IPS-18c (cell line): ENCODE data around the gene ELOVL6.

Source experiments
- H3K4me3 ChIP-seq: 2 replicates; pipeline ENCODE4 v1.7.0; 2013; ENCODE audit warnings: low read depth, mild to moderate bottlenecking, low read length, moderate library complexity; ENCODE audit not compliant: insufficient read depth
- H3K9me3 ChIP-seq: one replicate; pipeline ENCODE4 v1.6.1; 2013; ENCODE audit warnings: mild to moderate bottlenecking, low read length, moderate library complexity; ENCODE audit not compliant: control insufficient read depth, insufficient read depth

Gene ELOVL6

DNA sequence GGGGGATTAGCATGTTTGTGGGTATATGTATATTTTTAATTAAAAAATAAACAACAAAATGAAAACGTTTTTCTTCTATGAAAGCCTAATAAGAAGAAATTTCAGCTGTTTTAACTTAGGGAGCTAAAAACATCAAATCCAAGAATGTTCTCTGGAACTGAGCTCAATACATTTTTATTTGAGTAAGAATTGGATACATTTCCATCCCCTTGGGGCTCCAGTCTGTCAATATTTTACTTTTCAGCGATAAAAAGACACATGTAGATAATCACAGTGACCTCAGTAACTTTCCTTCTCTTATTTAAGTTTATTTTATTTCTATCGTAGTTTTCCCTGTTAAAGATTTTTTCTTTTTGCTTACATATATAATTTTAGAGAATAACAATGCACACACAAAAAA lies 59.3 kb downstream of the ELOVL6 start:
- Histone ChIP-seq H3K9me3 (no peaks in the 10 kb centered on the region), H3K4me3 (no peak overlapping the region)

DNA sequence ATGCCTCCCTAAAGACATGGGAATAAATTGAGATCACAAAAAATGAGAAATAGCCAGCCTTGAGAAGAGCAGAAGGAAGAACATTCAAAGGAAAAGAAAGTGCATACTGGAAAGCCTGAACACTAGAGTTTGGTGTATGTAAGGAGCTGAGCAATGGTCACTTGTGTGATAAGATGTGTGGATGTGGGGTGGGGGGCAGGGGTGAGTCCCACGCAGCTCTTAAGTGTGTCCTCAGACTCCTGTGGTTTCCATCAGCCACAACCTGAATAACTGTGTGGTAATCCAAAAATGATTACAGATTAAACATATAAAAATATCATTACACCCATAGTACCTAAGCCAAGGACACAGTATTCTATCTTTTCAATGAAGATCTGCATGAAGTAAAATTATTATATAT lies 59.9 kb downstream of the ELOVL6 start:
- H3K4me3 ChIP-seq, result no peak overlapping the region
- H3K9me3 ChIP-seq, result no peaks in the 10 kb centered on the region

DNA sequence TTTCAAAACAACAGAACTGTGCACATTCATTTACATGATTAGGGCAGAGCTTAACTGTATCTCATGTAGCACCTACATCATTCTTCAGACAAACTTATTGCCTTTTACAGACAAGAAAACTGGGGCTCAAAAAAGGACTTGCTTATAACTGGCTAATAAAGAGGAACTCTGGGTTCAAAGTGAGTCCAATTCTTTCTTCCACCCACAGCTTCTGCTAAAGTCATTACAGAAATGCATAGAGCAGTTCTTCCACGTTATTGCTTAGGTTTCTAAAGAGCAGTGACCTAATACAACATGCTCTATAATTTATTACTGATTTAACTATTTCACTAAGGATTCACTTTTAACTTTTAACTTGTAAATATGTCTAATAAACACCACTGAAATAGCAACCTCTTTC lies 60.6 kb downstream of the ELOVL6 start:
- H3K9me3 ChIP-seq, result no peaks in the 10 kb centered on the region
- H3K4me3 ChIP-seq, result no peak overlapping the region

DNA sequence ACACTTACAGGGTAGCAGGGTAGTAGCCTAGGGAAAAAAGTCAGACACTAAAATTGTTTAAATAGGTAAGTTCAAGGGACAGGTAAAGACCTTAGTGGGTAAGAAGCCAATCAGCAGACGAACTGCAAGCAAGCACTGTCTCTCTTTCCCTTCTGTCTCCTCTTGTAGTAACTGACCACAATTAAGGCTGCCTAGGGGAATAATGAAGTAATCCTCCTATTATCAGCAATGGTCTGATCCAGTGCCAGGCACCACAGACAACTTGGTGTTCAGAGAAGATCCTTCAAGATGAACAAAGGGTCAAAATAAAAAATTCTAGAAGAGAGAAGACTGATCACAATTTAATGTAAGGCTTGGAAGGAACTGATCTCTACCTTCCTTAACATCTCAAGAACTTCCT lies 62.9 kb downstream of the ELOVL6 start:
- Histone ChIP-seq H3K9me3 (no peaks in the 10 kb centered on the region), H3K4me3 (no peak overlapping the region)

DNA sequence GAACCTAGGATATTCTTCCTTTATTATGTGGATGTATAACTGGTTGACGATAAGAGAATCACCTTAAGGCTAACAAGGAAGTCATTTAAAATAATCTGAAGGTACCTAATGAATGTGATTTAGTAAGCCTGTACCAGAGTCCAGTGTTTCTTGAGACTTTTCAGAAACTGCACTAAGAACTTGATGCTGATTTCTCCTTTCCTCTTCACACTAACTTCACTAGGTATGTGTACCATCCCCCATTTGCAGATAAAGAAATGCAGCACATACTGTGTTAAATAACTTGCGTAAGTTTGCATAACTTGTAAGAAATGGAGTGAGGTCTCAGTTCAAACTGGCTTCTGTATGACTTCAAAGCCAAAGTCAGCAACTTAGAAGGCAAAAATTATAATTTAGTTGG lies 63.3 kb downstream of the ELOVL6 start:
- no peaks in the 10 kb centered on the region for H3K9me3 ChIP-seq
- no peak overlapping the region for H3K4me3 ChIP-seq

DNA sequence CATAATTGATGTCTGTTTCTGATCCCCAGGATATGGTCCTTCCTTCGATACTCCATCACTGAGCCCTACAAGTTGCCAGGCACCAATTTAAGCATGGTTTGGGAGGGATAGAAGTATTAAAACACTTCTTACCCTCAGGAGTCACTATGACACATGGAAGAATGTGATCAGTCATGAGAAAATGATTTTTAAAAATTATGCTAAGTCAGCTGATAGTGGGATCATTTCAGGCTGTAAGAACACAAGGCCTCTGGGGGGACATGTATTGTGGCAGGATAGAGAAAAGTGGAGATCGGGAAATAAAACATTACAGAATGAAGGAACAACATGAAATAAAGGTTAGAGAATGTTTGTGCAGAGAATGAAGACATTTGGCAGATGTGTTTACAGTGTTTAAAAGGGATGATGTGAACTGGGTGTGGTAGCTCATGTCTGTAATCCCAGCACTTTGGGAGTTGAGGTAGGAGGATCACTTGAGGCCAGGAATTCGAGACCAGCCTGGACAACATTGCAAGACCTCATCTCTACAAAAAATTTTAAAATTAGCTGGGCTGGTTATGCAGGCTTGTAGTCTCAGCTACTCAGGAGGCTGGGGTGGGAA lies 64.0 kb downstream of the ELOVL6 start:
- H3K4me3 ChIP-seq, result no peak overlapping the region
- no peaks in the 10 kb centered on the region for H3K9me3 ChIP-seq

DNA sequence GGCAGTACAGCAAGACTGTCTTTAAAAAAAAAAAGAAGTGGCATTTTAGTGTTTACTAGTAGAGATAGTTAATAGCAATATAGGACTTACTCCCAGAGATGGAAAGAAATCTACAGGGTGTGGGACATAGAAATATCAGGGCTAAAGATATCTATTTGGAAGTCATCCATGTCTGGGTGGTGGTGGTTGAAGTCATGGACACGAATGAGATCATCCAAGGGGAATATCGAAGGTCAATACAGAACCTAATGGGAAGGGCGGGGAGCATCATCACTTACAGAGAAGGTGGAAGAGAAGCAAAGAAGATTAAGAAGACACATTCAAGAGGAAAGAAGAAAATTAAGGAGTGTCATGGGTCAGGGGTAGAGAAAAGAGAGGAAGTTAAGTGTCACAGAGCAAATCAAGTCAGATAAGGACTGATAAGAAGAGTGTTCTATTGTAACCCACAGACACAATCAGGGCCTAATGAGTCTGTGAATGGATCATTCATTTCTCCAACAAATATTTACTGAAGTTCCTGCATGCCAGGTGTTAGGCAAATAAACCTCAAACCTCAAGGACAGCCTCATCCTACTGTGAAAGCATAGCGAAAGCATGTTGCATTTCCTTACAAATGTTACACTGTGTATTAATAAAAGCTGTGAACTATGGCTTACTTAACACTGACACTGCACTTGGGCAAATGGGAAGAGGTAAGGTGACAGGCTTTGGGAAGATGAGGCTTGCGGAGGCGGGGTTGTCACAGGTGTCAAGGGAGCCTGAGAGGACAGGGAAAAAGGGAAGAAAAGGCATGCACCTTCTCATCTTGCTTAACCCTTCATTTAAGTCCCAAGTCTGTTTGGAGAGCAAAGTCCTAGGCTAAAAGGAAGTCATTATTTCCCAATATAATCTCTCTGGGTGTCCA lies 65.3 kb downstream of the ELOVL6 start:
- H3K9me3 ChIP-seq, result no peaks in the 10 kb centered on the region
- H3K4me3 ChIP-seq, result no peak overlapping the region

DNA sequence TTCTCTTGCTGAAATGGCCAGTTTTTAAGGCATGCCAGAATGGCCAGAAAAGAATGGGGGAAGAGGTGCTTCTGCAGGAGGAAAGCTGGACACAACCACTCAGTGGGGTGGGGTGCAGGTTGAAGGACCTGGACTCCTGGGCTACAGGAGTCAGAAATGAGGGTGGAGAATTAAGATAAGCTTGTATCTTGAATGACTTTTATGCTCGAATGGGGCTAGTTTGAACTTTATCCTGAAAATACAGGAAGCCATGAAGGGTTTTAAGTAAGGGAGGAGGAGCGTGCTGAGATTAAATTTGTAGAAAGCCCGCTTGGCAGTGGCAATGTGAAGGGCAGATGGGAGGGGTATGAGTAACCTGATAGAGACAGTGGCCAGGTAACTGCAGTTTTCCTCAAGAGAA lies 66.5 kb downstream of the ELOVL6 start:
- Histone ChIP-seq H3K4me3 (no peak overlapping the region), H3K9me3 (no peaks in the 10 kb centered on the region)

DNA sequence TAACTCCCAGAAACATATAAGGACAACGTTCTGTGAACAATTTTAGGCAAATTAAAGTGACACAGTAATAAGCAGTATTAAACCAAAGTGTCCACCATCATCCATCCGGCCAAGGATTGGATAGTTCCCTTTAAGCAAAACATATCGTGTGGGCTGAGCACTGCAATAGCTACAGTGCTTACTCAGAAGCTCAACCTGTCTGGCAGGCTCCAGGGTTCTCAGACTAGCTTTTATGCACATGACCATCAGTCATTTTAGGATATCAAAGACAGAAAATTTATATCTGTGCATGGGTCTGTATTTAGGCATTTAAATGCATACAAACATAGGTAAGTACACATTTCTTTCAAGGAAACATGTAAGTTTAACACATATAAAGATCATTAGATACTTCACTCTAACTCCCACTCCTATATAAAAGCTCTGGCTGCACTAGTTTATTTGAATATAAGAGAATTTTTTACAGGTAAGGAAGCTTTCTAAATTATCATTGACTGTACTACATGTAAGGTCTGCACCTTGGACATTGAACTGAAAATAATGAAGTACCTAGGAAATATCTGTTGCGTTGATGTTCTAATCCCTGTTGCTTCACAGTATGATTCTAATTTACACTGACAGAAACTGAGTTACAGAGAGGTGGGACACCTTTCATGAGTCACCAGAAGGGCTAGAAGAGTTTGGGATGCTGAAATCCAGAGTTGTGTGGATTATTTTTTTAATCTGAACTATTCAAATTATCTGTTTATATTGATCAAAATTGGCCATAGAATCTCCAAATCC lies 67.6 kb downstream of the ELOVL6 start:
- Histone ChIP-seq H3K9me3 (no peaks in the 10 kb centered on the region), H3K4me3 (no peak overlapping the region)

DNA sequence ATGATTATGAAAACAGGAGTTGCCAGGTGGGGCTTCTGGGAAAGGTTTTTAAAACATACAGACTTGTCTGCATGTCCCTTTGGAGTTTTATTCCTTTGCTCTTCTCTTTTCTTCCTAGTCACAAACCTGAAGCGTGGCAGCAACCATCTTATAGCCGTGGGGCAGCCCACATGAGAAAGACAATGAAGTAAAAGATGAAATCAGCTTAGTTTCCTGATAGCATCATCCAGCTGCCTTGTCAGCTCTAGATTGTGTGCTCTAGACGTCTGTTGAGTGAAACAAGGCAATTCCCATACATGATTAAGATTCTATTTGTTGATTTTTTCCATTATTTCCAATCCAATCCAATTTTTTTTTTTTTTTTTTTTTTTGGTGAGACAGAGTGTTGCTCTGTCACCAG lies 68.9 kb downstream of the ELOVL6 start:
- no peaks in the 10 kb centered on the region for H3K9me3 ChIP-seq
- H3K4me3 ChIP-seq, result no peak overlapping the region

DNA sequence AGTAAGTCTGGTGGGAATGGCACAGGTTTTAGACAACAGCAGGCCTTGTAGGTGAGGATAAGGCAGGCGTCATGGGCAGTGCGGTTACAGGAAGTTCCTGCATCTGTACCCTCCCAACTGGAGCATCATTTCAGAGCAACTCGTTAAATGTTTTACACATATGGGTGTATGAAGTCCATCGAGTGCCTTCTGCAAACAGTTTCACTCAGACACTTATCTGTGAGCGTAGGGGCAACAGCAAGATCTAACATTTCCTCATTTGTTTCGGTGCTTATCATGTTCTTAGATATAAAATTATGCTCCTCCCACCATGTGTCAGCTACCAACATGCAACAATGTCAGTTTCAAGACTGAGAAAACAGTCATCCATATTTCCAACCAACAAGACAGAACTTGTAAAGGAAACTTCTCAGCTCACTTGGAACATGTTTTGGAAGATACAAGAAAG lies 69.9 kb downstream of the ELOVL6 start:
- Histone ChIP-seq H3K4me3 (no peak overlapping the region), H3K9me3 (no peaks in the 10 kb centered on the region)

DNA sequence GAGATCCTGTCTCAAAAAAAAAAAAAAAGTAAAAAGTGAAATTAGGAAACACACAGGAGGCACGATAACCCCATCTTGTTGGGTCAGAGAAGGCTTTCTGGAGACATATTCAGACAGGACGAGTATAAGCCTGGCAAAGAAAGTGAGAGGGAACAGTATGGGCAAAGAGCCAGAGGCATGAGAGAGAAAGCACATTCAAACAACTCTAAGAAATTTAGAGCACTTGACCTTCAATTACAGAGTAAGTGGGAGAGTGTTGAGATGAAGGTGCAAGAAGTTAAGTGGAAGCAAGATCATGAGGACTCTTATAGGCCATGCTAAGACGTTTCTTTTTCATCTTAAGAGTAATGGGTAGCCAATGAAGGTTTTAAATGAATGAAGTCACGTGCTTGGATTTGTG lies 70.4 kb downstream of the ELOVL6 start:
- H3K4me3 ChIP-seq, result no peak overlapping the region
- no peaks in the 10 kb centered on the region for H3K9me3 ChIP-seq

DNA sequence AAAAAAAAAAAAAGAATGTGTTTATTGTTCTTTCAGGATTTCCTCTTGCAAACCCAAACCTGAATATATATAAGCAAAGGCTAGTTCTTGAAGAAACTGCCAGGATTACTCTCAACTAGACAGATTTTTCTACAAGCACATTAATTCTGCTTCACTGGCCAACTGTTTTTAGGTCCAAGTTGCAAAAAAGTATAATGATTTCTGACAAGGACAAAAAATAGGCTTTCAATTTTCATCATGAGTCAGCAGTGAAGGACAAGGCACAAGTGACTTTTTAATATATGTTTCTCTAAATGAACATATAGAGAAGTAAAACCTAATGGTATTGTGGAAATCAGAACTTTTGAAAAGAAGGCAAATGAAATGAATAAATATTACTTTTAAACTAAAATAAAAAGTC lies 73.7 kb downstream of the ELOVL6 start:
- Histone ChIP-seq H3K4me3 (no peak overlapping the region), H3K9me3 (no peaks in the 10 kb centered on the region)

DNA sequence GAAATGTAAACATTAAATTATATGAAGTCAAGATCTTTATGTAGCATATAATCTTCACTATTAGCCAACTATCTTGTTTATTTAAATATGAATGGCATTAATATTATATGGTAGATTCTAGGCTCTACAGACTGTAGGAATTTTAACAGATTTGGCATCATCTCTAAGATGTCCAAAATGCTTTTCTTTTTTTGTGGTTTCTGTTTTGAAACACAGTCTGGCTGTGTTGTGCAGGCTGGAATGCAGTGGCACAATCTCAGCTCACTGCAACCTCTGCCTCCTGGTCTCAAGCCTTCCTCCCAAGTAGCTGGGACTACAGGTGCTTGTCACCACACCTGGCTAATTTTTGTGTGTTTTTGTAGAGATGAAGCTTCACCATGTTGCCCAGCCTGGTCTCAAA lies 76.2 kb downstream of the ELOVL6 start:
- H3K9me3 ChIP-seq, result no peaks in the 10 kb centered on the region
- H3K4me3 ChIP-seq, result no peak overlapping the region

DNA sequence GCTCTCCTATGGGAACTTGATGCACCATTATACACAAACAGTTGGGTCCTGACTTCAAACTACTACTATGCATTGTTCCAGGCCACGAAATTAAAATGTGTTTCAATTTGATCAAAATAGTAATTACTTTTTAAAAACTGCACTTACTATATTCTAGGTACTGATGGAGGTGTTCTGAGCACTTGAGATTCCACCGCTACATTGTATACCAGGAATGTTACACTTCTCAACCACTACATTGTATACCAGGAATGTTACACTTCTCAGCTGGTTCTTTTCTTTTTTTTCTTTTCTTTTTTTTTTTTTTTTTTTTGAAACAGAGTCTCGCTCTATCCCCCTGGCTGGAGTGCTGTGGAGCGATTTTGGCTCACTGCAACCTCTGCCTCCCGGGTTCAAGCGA lies 77.9 kb downstream of the ELOVL6 start:
- no peak overlapping the region for H3K4me3 ChIP-seq
- H3K9me3 ChIP-seq, result no peaks in the 10 kb centered on the region

DNA sequence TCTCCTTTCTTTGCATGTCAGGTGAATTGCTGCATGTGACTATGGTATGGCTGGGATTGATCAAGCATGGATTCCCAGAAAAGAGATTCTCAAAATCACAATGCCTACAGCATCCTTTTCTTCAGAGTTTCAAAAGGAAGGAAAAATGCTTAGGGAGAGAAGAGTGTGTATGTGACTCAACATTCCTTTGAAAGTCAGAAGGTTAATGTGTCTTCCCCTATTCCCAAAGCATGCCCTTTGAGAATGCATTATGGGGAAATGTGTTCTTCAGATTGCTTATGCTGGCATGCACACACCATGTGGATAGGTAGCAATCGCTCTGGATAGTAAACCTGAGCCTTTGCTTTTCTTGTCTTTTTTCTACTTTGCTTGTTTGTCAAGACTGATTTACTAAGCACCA lies 78.5 kb downstream of the ELOVL6 start:
- H3K4me3 ChIP-seq, result no peak overlapping the region
- H3K9me3 ChIP-seq, result no peaks in the 10 kb centered on the region

DNA sequence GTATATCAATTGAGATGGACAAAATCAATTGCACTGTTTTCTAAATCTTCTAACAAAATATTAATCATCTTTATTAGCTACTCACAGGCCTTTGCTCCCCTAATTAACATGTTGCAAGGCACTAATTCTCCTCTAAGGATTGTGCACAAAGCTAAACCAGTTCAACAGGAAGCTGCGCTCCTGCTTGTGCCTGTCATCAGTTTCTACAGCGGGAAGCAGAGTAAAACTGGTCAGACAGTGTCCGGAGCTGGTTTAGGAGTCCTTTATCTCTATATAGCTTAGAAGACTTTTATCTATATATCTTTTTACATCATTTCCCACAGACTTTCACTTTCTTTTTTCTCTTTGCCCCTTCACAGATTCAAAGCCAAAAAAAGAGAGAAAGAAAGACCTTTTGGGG lies 79.1 kb downstream of the ELOVL6 start:
- Histone ChIP-seq H3K9me3 (no peaks in the 10 kb centered on the region), H3K4me3 (no peak overlapping the region)

DNA sequence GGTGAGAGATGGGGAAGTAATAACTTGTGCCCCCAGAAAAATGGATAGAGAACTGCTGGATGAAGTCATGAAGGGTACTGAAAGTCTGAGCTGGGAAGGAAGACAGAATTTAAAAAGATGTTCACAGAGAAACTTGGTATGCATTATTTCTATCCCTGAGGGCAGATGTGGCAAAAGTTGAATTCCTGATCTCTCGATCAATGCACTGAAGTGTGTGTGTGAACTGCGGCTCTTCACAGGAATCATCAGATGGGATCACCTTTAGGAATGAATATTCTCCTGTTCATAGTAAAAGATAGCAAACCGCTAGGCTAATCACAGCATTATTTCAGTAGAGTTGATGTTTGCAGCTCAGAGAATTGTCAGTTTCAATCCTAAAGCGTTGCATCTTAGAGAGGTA lies 86.4 kb downstream of the ELOVL6 start:
- H3K9me3 ChIP-seq, result no peaks in the 10 kb centered on the region
- H3K4me3 ChIP-seq, result no peak overlapping the region
